H9 (cell line): ENCODE results near the gene B4GAT1. TPM values are rescaled to one million over a fixed set of nuclear protein-coding genes. Genes with fewer than 3 reads are reported as not detected.

Experiments used
- DNase-seq: peaks from one replicate; pipeline ENCODE4 v3.0.0-alpha.2; 2017
- H2AFZ ChIP-seq: one replicate; pipeline ENCODE4 v1.6.1; 2013; ENCODE audit warnings: mild to moderate bottlenecking, low read length, control low read depth, moderate library complexity
- H2AK5ac ChIP-seq: 2 replicates; pipeline ENCODE4 v1.6.1; 2013; ENCODE audit warnings: low read length, control low read depth, mixed read lengths; ENCODE audit not compliant: insufficient read length
- H2BK120ac ChIP-seq: one replicate; pipeline ENCODE4 v1.6.1; 2013; ENCODE audit warnings: low read depth, mild to moderate bottlenecking, low read length, control low read depth, inconsistent platforms; ENCODE audit not compliant: poor library complexity, severe bottlenecking
- H2BK12ac ChIP-seq: 2 replicates; pipeline ENCODE4 v1.6.1; 2013; ENCODE audit warnings: low read length, control low read depth, mixed read lengths, low read depth; ENCODE audit not compliant: insufficient read length
- H2BK15ac ChIP-seq: 2 replicates; pipeline ENCODE4 v1.6.1; 2013; ENCODE audit warnings: low read depth, low read length, control low read depth
- H2BK20ac ChIP-seq: one replicate; pipeline ENCODE4 v1.6.1; 2013; ENCODE audit warnings: low read depth, mild to moderate bottlenecking, low read length, control low read depth, inconsistent platforms; ENCODE audit not compliant: poor library complexity, severe bottlenecking
- H2BK5ac ChIP-seq: 2 replicates; pipeline ENCODE4 v1.6.1; 2013; ENCODE audit warnings: low read length, control low read depth, mixed read lengths; ENCODE audit not compliant: insufficient read length
- H3K14ac ChIP-seq: 2 replicates; pipeline ENCODE4 v1.6.1; 2013; ENCODE audit warnings: low read length, control low read depth; ENCODE audit not compliant: insufficient read depth
- H3K18ac ChIP-seq: 2 replicates; pipeline ENCODE4 v1.6.1; 2013; ENCODE audit warnings: low read depth, mild to moderate bottlenecking, mixed read lengths, low read length, control low read depth; ENCODE audit not compliant: insufficient read length
- H3K23ac ChIP-seq: 2 replicates; pipeline ENCODE4 v1.6.1; 2013; ENCODE audit warnings: low read length, control low read depth, mixed read lengths, low read depth; ENCODE audit not compliant: insufficient read length
- H3K23me2 ChIP-seq: 2 replicates; pipeline ENCODE4 v1.6.1; 2013; ENCODE audit warnings: low read depth, mild to moderate bottlenecking, mixed read lengths, low read length, control low read depth; ENCODE audit not compliant: insufficient read length, poor library complexity, severe bottlenecking
- H3K27ac ChIP-seq: 2 replicates; pipeline ENCODE4 v1.5.1; 2013; ENCODE audit warnings: low read length, control low read depth, mixed read lengths, low read depth; ENCODE audit not compliant: insufficient read length
- H3K27me3 ChIP-seq: 2 replicates; pipeline ENCODE4 v1.6.1; 2013; ENCODE audit warnings: low read length, control low read depth, inconsistent platforms; ENCODE audit not compliant: insufficient read depth
- H3K4ac ChIP-seq: 2 replicates; pipeline ENCODE4 v1.6.1; 2013; ENCODE audit warnings: low read depth, mild to moderate bottlenecking, control low read depth, inconsistent platforms, low read length, moderate library complexity
- H3K4me1 ChIP-seq: 2 replicates; pipeline ENCODE4 v1.6.1; 2013; ENCODE audit warnings: low read length, control low read depth, inconsistent platforms; ENCODE audit not compliant: insufficient read depth
- H3K4me2 ChIP-seq: 2 replicates; pipeline ENCODE4 v1.6.1; 2013; ENCODE audit warnings: low read length, control low read depth, mixed read lengths; ENCODE audit not compliant: insufficient read length, insufficient read depth
- H3K56ac ChIP-seq: 2 replicates; pipeline ENCODE4 v1.6.1; 2013; ENCODE audit warnings: low read depth, mild to moderate bottlenecking, mixed read lengths, low read length, control low read depth; ENCODE audit not compliant: insufficient read length
- H3K79me1 ChIP-seq: 2 replicates; pipeline ENCODE4 v1.6.1; 2013; ENCODE audit warnings: low read depth, mild to moderate bottlenecking, moderate library complexity, low read length, control low read depth, inconsistent platforms; ENCODE audit not compliant: insufficient read depth, poor library complexity, severe bottlenecking
- H3K79me2 ChIP-seq: 2 replicates; pipeline ENCODE4 v1.6.1; 2013; ENCODE audit warnings: low read length, control low read depth, inconsistent platforms; ENCODE audit not compliant: insufficient read depth
- H3K9ac ChIP-seq: 2 replicates; pipeline ENCODE4 v1.6.1; 2013; ENCODE audit warnings: low read length, control low read depth, mixed read lengths; ENCODE audit not compliant: insufficient read length; ENCODE audit errors: extremely low read depth
- H3K9me3 ChIP-seq: one replicate; pipeline ENCODE4 v1.6.1; 2013; ENCODE audit warnings: low read depth, low read length, inconsistent platforms; ENCODE audit not compliant: control insufficient read depth
- H3T11ph ChIP-seq: one replicate; pipeline ENCODE4 v1.6.1; 2013; ENCODE audit warnings: mild to moderate bottlenecking, low read length, control low read depth, inconsistent platforms
- H4K20me1 ChIP-seq: one replicate; pipeline ENCODE4 v1.6.1; 2013; ENCODE audit not compliant: control insufficient read depth, insufficient read length, insufficient read depth
- H4K5ac ChIP-seq: 2 replicates; pipeline ENCODE4 v1.6.1; 2013; ENCODE audit warnings: low read depth, mild to moderate bottlenecking, mixed read lengths, low read length, control low read depth; ENCODE audit not compliant: insufficient read length
- H4K8ac ChIP-seq: replicated peaks from 2 replicates; pipeline ENCODE4 v1.6.1; 2013; ENCODE audit warnings: low read length, control low read depth, mixed read lengths, low read depth; ENCODE audit not compliant: insufficient read length
- H4K91ac ChIP-seq: 2 replicates; pipeline ENCODE4 v1.6.1; 2013; ENCODE audit warnings: low read depth, mild to moderate bottlenecking, moderate library complexity, mixed read lengths, low read length, control low read depth; ENCODE audit not compliant: insufficient read length
- H3K27ac Mint-ChIP-seq, 3 experiments: 2 replicates in 2 of 3; 3 replicates in 1 of 3; pipeline ENCODE4 v1.8.0; 2020 to 2021; ENCODE audit warnings: mixed read lengths in 3 of 3, mild to moderate bottlenecking in 1 of 3, moderate library complexity in 1 of 3
- H3K27me3 Mint-ChIP-seq: 2 replicates; pipeline ENCODE4 v1.8.0; 2021; ENCODE audit warnings: low read depth, mild to moderate bottlenecking, moderate library complexity, mixed read lengths
- H3K36me3 Mint-ChIP-seq, 3 experiments: 2 replicates in 2 of 3; 3 replicates in 1 of 3; pipeline ENCODE4 v1.8.0; 2020 to 2021; ENCODE audit warnings: low read depth in 3 of 3, mixed read lengths in 3 of 3; ENCODE audit not compliant: insufficient read depth in 1 of 3
- H3K4me1 Mint-ChIP-seq, 2 experiments: 2 replicates each; pipeline ENCODE4 v1.8.0; 2020; ENCODE audit warnings: mixed read lengths in 2 of 2
- H3K4me3 Mint-ChIP-seq, 2 experiments: 2 replicates in 1 of 2; 3 replicates in 1 of 2; pipeline ENCODE4 v1.8.0; 2020 to 2021; ENCODE audit warnings: mild to moderate bottlenecking in 2 of 2, mixed read lengths in 2 of 2, moderate library complexity in 1 of 2
- H3K9me3 Mint-ChIP-seq, 2 experiments: 2 replicates in 1 of 2; 3 replicates in 1 of 2; pipeline ENCODE4 v1.8.0; 2020; ENCODE audit warnings: mild to moderate bottlenecking in 2 of 2, mixed read lengths in 2 of 2, moderate library complexity in 1 of 2
- CTCF ChIP-seq: fragments of 200-600 bp; sonication (generic); conservative IDR thresholded peaks from 3 replicates; pipeline ENCODE4 v1.8.0; 2021; ENCODE audit warnings: antibody characterized with exemption, mild to moderate bottlenecking
- WGBS: extraction: QIAGEN DNeasy Blood & Tissue Kit; methylation state at CpG from one replicate; pipeline ENCODE4 v1.1.7; 2013; ENCODE audit warnings: missing lambda C conversion rate, low lambda C conversion rate, mixed read lengths; ENCODE audit not compliant: insufficient read length; ENCODE audit errors: extremely low coverage; 5-methylcytosine and 5-hydroxymethylcytosine counted together
- total RNA-seq: library from RNA; stranded (reverse); gene quantifications from 2 replicates; pipeline ENCODE4 v1.2.1, GENCODE V29; 2021

The B4GAT1 gene
- total RNA-seq, 1 experiment from 2014 or later = 24.3 TPM

DNA sequence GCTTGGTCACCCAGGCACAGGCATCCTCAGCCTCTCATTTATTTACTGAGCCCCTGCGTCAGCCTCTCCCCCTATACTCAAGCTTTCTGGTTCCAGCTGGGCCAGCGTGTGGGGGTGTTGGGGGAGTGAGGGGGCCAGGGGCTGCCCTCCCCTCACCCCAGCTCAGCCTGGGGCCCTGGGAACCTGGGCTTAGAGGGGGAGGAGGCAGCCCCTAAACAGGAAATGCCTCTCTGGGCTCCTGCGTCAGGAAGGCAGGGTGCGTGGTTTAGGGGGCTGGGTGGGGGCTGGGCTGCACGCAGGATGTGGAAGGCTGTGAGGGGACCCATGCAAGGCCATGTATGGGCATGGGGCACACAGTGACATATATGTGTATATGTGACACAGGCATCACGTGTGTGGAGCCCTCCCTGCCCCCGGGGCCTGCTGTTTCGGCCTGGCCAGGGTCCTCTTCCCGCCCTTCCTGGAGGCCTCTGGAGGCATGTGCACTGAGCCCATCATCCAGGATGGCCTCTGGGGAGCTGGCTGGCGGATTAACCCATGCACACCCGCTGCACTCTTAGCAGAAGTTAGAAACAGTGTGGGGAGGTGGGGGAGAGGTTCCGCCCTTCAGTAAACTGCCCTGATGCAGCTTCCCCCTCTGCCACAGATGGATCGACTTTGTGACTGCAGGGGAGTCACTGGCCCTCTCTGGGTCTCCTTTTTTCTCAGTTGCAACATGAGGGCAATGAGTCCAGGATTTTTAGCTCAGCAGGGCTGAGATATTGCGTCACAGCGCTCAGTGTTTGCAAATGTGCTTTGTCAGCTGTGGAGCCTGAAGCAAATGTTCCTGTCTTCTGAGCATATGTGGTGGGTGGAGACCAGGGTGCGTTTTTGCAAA lies 29.5 kb downstream of the B4GAT1 start:
- Mint-ChIP-seq H3K27me3 (peaks cover 29% of the 10 kb centered on the region), H3K27ac (peak overlapping the region in 2 of 3 experiments; percentile 70 to 83; a peak in 1 of 7 replicates), H3K9me3 (peaks cover 14 to 20% of the 10 kb centered on the region in 2 experiments), H3K36me3 (peaks cover 8 to 18% (median 16%) of the 10 kb centered on the region in 3 experiments), H3K4me3 (peak overlapping the region; percentile 42 to 69; a peak in 3 of 5 replicates), H3K4me1 (peaks cover 23 to 31% of the 10 kb centered on the region in 2 experiments)
- no peaks in the 10 kb centered on the region for H4K20me1 ChIP-seq
- H4K8ac ChIP-seq = no peak overlapping the region
- no peak for TF ChIP-seq CTCF
- H3T11ph ChIP-seq = no peak overlapping the region
- no peak overlapping the region for H3K56ac ChIP-seq
- H2BK20ac ChIP-seq = no peak overlapping the region
- H2BK12ac ChIP-seq = no peak overlapping the region
- no CpG with 5 or more reads among the region's 16 CpGs for WGBS
- H3K4ac ChIP-seq = no peak overlapping the region
- no peaks in the 10 kb centered on the region for H3K9me3 ChIP-seq
- H3K4me1 ChIP-seq = peaks cover 2% of the 10 kb centered on the region; the same call in 1 of the 2 replicates
- H3K27ac ChIP-seq = no peak overlapping the region
- no peak overlapping the region for H3K23ac ChIP-seq
- no peaks in the 10 kb centered on the region for H3K79me2 ChIP-seq
- no peak overlapping the region for H4K5ac ChIP-seq
- peak overlapping the region; percentile 69 for H3K18ac ChIP-seq
- DNase-seq = peak; percentile 66
- H3K27me3 ChIP-seq = no peaks in the 10 kb centered on the region
- H3K4me2 ChIP-seq = peak overlapping the region; percentile 7
- H3K14ac ChIP-seq = no peak overlapping the region; the same call in 1 of the 2 replicates
- no peak overlapping the region for H2BK120ac ChIP-seq
- H2AK5ac ChIP-seq = no peak overlapping the region
- no peak overlapping the region for H2BK15ac ChIP-seq
- no peak overlapping the region for H2AFZ ChIP-seq
- peaks cover 2% of the 10 kb centered on the region for H3K23me2 ChIP-seq
- no peak overlapping the region for H4K91ac ChIP-seq
- H3K9ac ChIP-seq = no peak overlapping the region
- H3K79me1 ChIP-seq = no peaks in the 10 kb centered on the region
- no peak overlapping the region for H2BK5ac ChIP-seq
